ENCODE results near the gene PHF1. TPM values are rescaled to one million over a fixed set of nuclear protein-coding genes. Genes with fewer than 3 reads are reported as not detected.

Gene PHF1
- total and polyA plus RNA-seq, 2 of the 13 experiments (the other 11 are each of a cell fraction or from before 2014, with no cell fraction given): 25.4 to 61.9 TPM

DNA sequence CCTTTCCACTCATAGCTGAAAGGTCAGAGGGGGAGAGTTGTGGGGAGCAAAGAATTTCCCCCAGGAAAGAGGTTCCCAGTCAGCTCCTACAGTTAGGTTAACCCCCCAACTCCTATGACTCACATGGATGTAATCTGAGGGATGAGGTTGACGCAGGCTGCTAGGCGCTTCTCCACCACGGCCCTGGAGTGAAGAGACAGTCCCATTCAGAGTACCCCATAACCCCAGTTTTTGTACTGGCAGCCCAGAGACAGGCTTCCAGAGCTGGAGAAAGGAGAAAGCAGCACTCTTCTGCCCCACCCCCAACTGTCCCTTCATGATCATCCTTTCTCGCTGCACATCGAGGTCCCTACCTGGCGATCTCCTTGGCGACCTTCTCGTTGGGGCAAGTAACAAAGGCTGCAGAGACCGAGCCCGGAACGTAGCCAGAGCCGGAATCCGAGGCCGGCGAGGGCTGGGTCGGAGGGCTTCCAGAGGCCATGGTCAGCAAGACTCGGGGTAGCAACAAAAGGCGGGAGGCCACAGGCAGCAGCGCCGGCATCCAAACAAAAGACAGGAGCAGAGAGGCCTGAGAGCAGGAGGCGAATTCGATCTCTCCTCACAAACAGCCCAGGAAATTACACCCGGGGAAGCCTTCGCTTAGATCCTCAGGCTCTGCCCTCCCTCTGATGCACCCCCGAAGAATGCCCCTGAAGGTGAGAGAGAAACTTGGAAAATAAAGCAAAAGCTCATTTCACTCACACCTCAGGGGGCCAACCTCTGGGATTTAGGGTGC, 6.5 kb downstream of the PHF1 start (continued):
- TF ChIP-seq, protein P1, sequence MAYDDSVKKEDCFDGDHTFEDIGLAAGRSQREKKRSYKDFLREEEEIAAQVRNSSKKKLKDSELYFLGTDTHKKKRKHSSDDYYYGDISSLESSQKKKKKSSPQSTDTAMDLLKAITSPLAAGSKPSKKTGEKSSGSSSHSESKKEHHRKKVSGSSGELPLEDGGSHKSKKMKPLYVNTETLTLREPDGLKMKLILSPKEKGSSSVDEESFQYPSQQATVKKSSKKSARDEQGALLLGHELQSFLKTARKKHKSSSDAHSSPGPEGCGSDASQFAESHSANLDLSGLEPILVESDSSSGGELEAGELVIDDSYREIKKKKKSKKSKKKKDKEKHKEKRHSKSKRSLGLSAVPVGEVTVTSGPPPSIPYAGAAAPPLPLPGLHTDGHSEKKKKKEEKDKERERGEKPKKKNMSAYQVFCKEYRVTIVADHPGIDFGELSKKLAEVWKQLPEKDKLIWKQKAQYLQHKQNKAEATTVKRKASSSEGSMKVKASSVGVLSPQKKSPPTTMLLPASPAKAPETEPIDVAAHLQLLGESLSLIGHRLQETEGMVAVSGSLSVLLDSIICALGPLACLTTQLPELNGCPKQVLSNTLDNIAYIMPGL (CRISPR knock-in tag; IDR thresholded peaks at IDR 0.05; ENCODE audit: borderline replicate concordance in 1 of 2, low read depth in 1 of 2): no peak
- TF ChIP-seq, protein P2, sequence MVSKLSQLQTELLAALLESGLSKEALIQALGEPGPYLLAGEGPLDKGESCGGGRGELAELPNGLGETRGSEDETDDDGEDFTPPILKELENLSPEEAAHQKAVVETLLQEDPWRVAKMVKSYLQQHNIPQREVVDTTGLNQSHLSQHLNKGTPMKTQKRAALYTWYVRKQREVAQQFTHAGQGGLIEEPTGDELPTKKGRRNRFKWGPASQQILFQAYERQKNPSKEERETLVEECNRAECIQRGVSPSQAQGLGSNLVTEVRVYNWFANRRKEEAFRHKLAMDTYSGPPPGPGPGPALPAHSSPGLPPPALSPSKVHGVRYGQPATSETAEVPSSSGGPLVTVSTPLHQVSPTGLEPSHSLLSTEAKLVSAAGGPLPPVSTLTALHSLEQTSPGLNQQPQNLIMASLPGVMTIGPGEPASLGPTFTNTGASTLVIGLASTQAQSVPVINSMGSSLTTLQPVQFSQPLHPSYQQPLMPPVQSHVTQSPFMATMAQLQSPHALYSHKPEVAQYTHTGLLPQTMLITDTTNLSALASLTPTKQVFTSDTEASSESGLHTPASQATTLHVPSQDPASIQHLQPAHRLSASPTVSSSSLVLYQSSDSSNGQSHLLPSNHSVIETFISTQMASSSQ (IDR thresholded peaks at IDR 0.05; ENCODE audit: low read depth): no peak
- TF ChIP-seq, protein P2 (CRISPR knock-in tag; IDR thresholded peaks at IDR 0.05; ENCODE audit: borderline replicate concordance): no peak
- TF ChIP-seq ZNF660 (CRISPR knock-in tag; IDR thresholded peaks at IDR 0.05; ENCODE audit: borderline replicate concordance, low read depth) (no peak), ZNF780A (CRISPR knock-in tag; IDR thresholded peaks at IDR 0.05) (no peak), ZNF550 (CRISPR knock-in tag; IDR thresholded peaks at IDR 0.05; ENCODE audit: borderline replicate concordance) (no peak), ZNF674 (CRISPR knock-in tag; IDR thresholded peaks at IDR 0.05; ENCODE audit: low read depth) (no peak; the same call in 1 of the 2 replicates)
- TF ChIP-seq, protein P3, sequence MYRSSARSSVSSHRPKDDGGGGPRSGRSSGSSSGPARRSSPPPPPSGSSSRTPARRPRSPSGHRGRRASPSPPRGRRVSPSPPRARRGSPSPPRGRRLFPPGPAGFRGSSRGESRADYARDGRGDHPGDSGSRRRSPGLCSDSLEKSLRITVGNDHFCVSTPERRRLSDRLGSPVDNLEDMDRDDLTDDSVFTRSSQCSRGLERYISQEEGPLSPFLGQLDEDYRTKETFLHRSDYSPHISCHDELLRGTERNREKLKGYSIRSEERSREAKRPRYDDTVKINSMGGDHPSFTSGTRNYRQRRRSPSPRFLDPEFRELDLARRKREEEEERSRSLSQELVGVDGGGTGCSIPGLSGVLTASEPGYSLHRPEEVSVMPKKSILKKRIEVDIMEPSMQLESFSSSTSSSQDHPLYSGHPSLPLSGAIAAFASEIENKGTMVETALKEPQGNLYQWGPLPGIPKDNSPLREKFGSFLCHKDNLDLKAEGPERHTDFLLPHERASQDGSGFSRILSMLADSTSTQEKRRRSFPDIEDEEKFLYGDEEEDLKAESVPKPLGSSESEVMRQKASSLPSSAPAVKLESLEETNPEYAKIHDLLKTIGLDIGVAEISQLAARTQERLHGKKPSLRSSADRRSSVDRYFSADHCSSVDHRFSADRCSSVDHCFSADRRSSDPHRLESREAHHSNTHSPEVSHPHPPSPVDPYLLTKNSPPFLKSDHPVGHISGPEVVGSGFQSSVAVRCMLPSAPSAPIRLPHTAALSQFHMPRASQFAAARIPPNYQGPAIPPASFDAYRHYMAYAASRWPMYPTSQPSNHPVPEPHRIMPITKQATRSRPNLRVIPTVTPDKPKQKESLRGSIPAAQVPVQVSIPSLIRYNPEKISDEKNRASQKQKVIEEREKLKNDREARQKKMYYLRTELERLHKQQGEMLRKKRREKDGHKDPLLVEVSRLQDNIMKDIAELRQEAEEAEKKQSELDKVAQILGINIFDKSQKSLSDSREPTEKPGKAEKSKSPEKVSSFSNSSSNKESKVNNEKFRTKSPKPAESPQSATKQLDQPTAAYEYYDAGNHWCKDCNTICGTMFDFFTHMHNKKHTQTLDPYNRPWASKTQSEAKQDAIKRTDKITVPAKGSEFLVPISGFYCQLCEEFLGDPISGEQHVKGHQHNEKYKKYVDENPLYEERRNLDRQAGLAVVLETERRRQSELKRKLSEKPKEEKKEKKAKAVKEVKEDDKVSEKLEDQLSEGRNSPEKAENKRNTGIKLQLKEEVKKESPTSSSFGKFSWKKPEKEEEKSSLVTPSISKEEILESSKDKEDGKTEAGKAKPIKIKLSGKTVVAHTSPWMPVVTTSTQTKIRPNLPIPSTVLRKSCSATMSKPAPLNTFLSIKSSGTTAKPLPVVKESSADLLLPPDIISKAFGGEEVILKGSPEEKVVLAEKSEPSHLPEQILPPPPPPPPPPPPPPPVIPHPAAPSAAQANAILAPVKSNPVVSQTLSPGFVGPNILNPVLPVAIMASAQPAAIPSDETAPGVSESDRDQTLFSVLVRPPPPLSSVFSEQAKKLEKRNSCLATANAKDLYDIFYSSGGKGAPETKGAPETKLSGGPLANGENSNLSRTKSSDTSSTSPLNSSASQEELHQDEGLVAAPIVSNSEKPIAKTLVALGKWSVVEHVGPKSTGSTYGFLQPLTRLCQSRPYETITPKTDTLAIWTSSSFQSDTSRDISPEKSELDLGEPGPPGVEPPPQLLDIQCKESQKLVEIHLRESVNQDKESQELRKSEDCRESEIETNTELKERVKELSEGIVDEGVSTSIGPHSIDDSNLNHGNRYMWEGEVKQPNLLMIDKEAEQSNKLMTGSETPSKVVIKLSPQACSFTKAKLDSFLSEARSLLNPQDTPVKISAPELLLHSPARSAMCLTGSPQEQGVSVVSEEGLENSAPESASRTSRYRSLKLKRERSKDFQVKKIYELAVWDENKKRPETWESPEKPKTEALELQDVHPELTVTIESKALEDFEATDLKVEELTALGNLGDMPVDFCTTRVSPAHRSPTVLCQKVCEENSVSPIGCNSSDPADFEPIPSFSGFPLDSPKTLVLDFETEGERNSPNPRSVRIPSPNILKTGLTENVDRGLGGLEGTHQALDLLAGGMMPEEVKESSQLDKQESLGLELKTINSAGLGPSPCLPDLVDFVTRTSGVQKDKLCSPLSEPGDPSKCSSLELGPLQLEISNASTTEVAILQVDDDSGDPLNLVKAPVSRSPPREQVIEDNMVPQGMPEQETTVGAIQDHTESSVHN (CRISPR knock-in tag; IDR thresholded peaks at IDR 0.05): no peak
- TF ChIP-seq, protein P4, sequence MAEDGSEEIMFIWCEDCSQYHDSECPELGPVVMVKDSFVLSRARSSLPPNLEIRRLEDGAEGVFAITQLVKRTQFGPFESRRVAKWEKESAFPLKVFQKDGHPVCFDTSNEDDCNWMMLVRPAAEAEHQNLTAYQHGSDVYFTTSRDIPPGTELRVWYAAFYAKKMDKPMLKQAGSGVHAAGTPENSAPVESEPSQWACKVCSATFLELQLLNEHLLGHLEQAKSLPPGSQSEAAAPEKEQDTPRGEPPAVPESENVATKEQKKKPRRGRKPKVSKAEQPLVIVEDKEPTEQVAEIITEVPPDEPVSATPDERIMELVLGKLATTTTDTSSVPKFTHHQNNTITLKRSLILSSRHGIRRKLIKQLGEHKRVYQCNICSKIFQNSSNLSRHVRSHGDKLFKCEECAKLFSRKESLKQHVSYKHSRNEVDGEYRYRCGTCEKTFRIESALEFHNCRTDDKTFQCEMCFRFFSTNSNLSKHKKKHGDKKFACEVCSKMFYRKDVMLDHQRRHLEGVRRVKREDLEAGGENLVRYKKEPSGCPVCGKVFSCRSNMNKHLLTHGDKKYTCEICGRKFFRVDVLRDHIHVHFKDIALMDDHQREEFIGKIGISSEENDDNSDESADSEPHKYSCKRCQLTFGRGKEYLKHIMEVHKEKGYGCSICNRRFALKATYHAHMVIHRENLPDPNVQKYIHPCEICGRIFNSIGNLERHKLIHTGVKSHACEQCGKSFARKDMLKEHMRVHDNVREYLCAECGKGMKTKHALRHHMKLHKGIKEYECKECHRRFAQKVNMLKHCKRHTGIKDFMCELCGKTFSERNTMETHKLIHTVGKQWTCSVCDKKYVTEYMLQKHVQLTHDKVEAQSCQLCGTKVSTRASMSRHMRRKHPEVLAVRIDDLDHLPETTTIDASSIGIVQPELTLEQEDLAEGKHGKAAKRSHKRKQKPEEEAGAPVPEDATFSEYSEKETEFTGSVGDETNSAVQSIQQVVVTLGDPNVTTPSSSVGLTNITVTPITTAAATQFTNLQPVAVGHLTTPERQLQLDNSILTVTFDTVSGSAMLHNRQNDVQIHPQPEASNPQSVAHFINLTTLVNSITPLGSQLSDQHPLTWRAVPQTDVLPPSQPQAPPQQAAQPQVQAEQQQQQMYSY (CRISPR knock-in tag; IDR thresholded peaks at IDR 0.05): no peak
